ENCODE measurements around the gene ONECUT1.

GRCh38 chr15:52783191-52783829, 6.8 kb downstream of the ONECUT1 start:
- TF ChIP-seq CTCF (conservative IDR thresholded peaks at IDR 0.05) (no peak), EZH2 (IDR thresholded peaks at IDR 0.05; ENCODE audit: low read depth) (no peak)
